ENCODE data around the gene B3GALT2.

DNA sequence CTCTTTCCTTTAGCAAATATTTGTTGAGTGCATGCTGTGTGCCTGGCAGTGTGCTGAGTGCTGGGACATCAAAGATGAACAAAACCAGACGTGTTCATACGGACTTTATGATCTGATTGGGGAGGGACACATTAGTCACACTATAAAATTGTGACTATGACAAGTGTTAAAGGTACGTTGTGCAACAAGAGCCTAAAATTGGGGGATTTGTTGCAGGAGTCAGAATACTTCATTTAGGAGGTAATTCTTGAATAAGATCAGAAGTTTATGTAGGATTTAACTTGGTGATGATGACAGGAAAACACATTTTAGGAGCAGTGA, 29.6 kb downstream of the B3GALT2 start:
- no peak for TF ChIP-seq CTCF (IDR thresholded peaks at IDR 0.05)
- TF ChIP-seq EP300 (IDR thresholded peaks at IDR 0.05): no peak

Measured in ovary (tissue), 3 donors.